Gastroesophageal sphincter (tissue), 4 donors: ENCODE measurements around the gene TNIP2. TPM values are rescaled to one million over a fixed set of nuclear protein-coding genes. Genes with fewer than 3 reads are reported as not detected.

Experiments used
- ATAC-seq: fragments of 150-250 bp; one replicate; pipeline ENCODE4 v1.9.1; 2016; ENCODE audit warnings: mild to moderate bottlenecking, moderate library complexity
- H3K27ac ChIP-seq, 4 donors: fragments of 200-600 bp; sonication (generic) in 3 of 4; 1 replicate in 3 of 4; 2 replicates in 1 of 4; pipeline ENCODE4 v1.5.1; 2016 to 2019
- H3K27me3 ChIP-seq: fragments of 200-600 bp; sonication (generic); one replicate; pipeline ENCODE4 v1.5.1; 2019
- H3K36me3 ChIP-seq, 2 donors: fragments of 200-600 bp; sonication (generic); one replicate each; pipeline ENCODE4 v1.5.1; 2019; ENCODE audit warnings: control low read depth in 1 of 2
- H3K4me1 ChIP-seq, 3 donors: fragments of 200-600 bp; sonication (generic); 1 replicate in 2 of 3; 2 replicates in 1 of 3; pipeline ENCODE4 v1.5.1; 2016 to 2019; ENCODE audit warnings: control low read depth in 2 of 3
- H3K4me3 ChIP-seq, 2 donors: fragments of 200-600 bp; sonication (generic); one replicate each; pipeline ENCODE4 v1.5.1; 2019; ENCODE audit warnings: mild to moderate bottlenecking in 1 of 2, moderate library complexity in 1 of 2
- H3K9me3 ChIP-seq, 3 donors: fragments of 200-600 bp; sonication (generic); one replicate each; pipeline ENCODE4 v1.5.1; 2017 to 2019; ENCODE audit warnings: control low read depth in 2 of 3
- EP300 ChIP-seq: sonication (generic); formaldehyde crosslinking; IDR thresholded peaks from one replicate; pipeline ENCODE4 v1.6.1; 2017; ENCODE audit warnings: antibody characterized with exemption, mild to moderate bottlenecking
- POLR2A ChIP-seq, 2 donors: fragments of 450-650 bp; IDR thresholded peaks; one replicate each; pipeline ENCODE4 v1.6.1; 2017; ENCODE audit warnings: antibody characterized with exemption in 2 of 2, mild to moderate bottlenecking in 2 of 2, moderate library complexity in 1 of 2
- POLR2AphosphoS5 ChIP-seq: sonication (generic); formaldehyde crosslinking; IDR thresholded peaks from one replicate; pipeline ENCODE4 v1.6.1; 2017; ENCODE audit warnings: antibody characterized with exemption
- WGBS, 2 donors: methylation state at CpG; one replicate each; pipeline ENCODE4 v1.1.5; 2018; ENCODE audit warnings: low coverage in 1 of 2; 5-methylcytosine and 5-hydroxymethylcytosine counted together
- total RNA-seq, 4 donors: library from RNA; depleted of rRNA; stranded (reverse); fragments of >200 nt; gene quantifications; one replicate each; pipeline ENCODE4 v1.1.0, GENCODE V29; 2016
- TF ChIP-seq, protein P1 (sequence below), 4 experiments: fragments of 200-600 bp in 2 of 4; fragments of 450-650 bp in 2 of 4; sonication (generic) in 1 of 4; IDR thresholded peaks; one replicate each; pipeline ENCODE4 v1.5.1; 2017 to 2019; ENCODE audit warnings: antibody characterized with exemption in 4 of 4, mild to moderate bottlenecking in 2 of 4, moderate library complexity in 2 of 4

TNIP2 gene
- total RNA-seq, 4 donors from 2014 or later, result 54.8 to 74.0 (median 70.4) TPM

DNA sequence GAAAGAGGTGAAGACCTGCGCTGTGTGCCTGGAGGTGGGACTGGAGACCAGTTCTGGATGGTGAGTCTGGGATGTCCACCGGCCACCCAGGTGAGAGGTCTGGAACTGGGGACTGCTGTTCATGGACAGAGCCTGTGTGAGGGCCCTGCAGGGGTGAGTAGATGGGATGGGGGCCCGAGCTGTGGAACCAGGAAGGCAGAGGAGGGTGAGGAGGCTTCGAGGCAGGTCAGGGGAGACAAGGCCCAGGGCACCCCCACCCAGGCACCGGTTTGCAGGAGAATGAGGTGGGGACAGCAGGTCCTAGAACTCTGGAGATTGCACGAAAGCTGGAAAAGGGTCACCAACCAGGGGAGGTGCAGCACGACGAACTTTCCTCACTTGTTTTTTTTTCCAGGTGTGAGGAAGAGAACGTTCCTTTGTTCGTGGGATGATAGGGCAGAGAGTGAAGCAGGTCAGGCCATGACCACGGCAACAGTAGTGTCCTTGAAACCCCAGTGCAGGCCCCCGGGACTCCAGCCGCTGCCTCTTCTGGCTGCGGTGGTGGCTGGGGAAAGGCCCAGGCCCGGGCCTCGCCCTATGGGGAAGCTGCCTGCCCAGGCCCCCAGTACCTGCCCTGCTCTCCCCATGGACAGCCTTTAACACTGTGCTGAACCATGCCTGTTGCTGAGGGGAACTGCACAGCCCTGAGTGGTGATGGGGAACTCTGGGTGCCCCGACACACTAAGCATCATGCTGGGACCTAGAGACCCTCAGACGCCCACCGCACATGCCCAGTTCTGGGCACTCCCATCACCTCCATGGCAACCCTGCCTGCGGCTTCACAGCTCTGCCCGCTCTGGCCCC, 22.9 kb downstream of the TNIP2 start:
- Histone ChIP-seq H3K4me1 (no peaks in the 10 kb centered on the region), H3K9me3 (peaks cover 0 to 10% (median 0%) of the 10 kb centered on the region in 3 donors), H3K4me3 (no peak overlapping the region), H3K27ac (no peak overlapping the region), H3K27me3 (no peaks in the 10 kb centered on the region), H3K36me3 (peaks cover 0 to 54% of the 10 kb centered on the region in 2 donors)
- WGBS, 2 donors, result 86 to 87% methylated on average over 8 to 11 of the region's 21 CpGs
- TF ChIP-seq EP300 (no peak), POLR2AphosphoS5 (no peak), POLR2A (IDR thresholded peaks at IDR 0.05) (no peak)
- TF ChIP-seq, protein P1, sequence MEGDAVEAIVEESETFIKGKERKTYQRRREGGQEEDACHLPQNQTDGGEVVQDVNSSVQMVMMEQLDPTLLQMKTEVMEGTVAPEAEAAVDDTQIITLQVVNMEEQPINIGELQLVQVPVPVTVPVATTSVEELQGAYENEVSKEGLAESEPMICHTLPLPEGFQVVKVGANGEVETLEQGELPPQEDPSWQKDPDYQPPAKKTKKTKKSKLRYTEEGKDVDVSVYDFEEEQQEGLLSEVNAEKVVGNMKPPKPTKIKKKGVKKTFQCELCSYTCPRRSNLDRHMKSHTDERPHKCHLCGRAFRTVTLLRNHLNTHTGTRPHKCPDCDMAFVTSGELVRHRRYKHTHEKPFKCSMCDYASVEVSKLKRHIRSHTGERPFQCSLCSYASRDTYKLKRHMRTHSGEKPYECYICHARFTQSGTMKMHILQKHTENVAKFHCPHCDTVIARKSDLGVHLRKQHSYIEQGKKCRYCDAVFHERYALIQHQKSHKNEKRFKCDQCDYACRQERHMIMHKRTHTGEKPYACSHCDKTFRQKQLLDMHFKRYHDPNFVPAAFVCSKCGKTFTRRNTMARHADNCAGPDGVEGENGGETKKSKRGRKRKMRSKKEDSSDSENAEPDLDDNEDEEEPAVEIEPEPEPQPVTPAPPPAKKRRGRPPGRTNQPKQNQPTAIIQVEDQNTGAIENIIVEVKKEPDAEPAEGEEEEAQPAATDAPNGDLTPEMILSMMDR (IDR thresholded peaks at IDR 0.05), result no peak
- ATAC-seq, result no peak

DNA sequence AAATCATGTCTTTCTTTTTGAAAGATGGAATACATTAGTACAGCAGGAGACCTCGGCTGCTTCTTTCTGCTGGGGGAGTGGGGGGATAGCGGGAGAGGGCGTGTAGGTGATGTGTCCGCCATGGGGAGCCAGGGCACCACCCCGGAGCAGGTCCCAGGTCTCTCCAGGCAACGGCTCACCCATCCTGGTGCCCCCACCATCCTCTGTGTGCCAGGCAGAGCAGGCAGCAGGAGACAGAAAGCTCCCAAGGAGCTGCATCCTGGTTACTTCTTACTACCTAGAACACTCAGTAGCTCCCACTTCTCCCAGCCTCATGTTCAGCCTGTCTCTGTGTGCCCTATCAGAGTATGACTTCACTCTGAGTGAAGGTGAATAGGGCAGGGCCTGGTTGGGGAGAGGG, 23.6 kb downstream of the TNIP2 start:
- Histone ChIP-seq H3K36me3 (peaks cover 0 to 61% of the 10 kb centered on the region in 2 donors), H3K27ac (no peak overlapping the region), H3K4me1 (no peaks in the 10 kb centered on the region), H3K4me3 (no peak overlapping the region), H3K9me3 (peaks cover 0 to 10% (median 0%) of the 10 kb centered on the region in 3 donors), H3K27me3 (no peaks in the 10 kb centered on the region)
- TF ChIP-seq EP300 (no peak), POLR2AphosphoS5 (no peak), POLR2A (IDR thresholded peaks at IDR 0.05) (no peak)
- TF ChIP-seq, protein P1 (IDR thresholded peaks at IDR 0.05), result no peak
- no CpG with 5 or more reads among the region's 6 CpGs for WGBS, 2 donors
- no peak for ATAC-seq

DNA sequence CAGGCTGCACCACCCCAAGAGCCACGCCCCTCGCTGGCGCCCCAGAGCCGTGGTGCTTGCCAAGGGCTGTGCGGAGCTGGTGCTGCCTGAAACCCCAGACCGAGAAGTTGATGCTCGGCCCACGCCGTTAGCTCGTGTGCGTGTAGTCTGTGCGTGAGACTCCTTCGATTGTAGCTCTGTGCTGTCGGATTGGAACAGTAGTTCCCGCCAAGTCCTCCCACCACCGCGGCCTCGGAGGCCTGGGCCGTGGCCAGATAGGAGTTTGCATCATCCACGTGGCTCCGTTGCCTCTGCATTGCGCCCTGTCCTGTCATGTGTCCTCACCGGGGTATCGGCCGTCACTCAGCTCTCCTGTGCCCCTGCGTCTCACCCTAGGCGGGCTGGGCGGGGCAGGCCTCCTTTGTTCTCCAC, 24.2 kb downstream of the TNIP2 start:
- H3K36me3 ChIP-seq, result peaks cover 0 to 66% of the 10 kb centered on the region in 2 donors
- no peaks in the 10 kb centered on the region for H3K27me3 ChIP-seq
- ATAC-seq, result no peak
- no peak overlapping the region for H3K4me3 ChIP-seq
- peaks cover 0 to 10% (median 0%) of the 10 kb centered on the region in 3 donors for H3K9me3 ChIP-seq
- no peak overlapping the region for H3K27ac ChIP-seq
- 89 to 93% methylated on average over 3 to 25 of the region's 28 CpGs for WGBS, 2 donors
- TF ChIP-seq POLR2A (IDR thresholded peaks at IDR 0.05) (no peak), EP300 (no peak), POLR2AphosphoS5 (no peak)
- TF ChIP-seq, protein P1 (IDR thresholded peaks at IDR 0.05), result no peak
- no peaks in the 10 kb centered on the region for H3K4me1 ChIP-seq

DNA sequence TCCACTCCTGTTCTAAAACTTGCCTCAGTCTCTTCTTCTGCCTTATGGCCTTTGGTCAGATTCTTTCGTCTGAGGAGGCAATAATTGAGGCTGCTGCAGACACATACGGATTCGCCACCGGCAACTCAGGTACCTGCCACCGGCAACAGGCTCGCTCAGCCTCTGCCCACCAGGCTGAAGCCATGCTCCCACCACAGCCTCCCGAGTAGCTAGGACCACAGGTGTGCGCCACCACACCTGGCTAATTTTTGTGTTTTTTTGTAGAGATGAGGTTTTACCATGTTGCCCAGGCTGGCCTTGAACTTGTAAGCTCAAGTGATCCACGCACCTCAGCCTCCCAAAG, 26.6 kb downstream of the TNIP2 start:
- H3K9me3 ChIP-seq, result no peaks in the 10 kb centered on the region

More for the DNA sequence above, 26.6 kb downstream of the TNIP2 start:
- no peaks in the 10 kb centered on the region for H3K27me3 ChIP-seq
- 98 to 100% methylated on average over 1 to 8 of the region's 9 CpGs for WGBS, 2 donors
- H3K27ac ChIP-seq, result no peak overlapping the region
- peaks cover 0 to 81% of the 10 kb centered on the region in 2 donors for H3K36me3 ChIP-seq
- ATAC-seq, result no peak
- no peak for TF ChIP-seq POLR2AphosphoS5
- TF ChIP-seq EP300, result no peak
- TF ChIP-seq, protein P1 (IDR thresholded peaks at IDR 0.05), result no peak
- no peak for TF ChIP-seq POLR2A (IDR thresholded peaks at IDR 0.05)
- no peak overlapping the region for H3K4me3 ChIP-seq
- H3K4me1 ChIP-seq, result no peaks in the 10 kb centered on the region
